IPS-NIHi7 (cell line): Measurements from ENCODE around the gene HSPB7.
"Not testable (repeated sequence)": the region's sequence is repeated elsewhere in the genome, so short reads cannot be mapped to it uniquely, and the experiment has no call there.

Experiments
- DNase-seq: peaks from one replicate; pipeline ENCODE4 v3.0.0; 2012; ENCODE audit warnings: mixed read lengths; ENCODE audit errors: extremely low spot score

HSPB7 gene

GRCh38 chr1:16017461-16018303 lies at the start of gene HSPB7:
HSPB7 (minus strand) TSS chr1:16018043; CDS start chr1:16017963, 80 bp downstream.
- peak; percentile 74 for DNase-seq

GRCh38 chr1:16067127-16067768 lies 49.4 kb upstream of the HSPB7 start:
- DNase-seq: no peak

GRCh38 chr1:16066245-16066644 lies 48.4 kb upstream of the HSPB7 start:
- no peak for DNase-seq

- no peak for DNase-seq
Measured at GRCh38 chr1:16065269-16065576, 47.4 kb upstream of the HSPB7 start.

- no peak for DNase-seq
Measured at GRCh38 chr1:16064536-16065268, 46.9 kb upstream of the HSPB7 start.

- no peak for DNase-seq
Measured at GRCh38 chr1:16063921-16064320, 46.1 kb upstream of the HSPB7 start.

- no peak for DNase-seq
Measured at GRCh38 chr1:16063226-16063829, 45.5 kb upstream of the HSPB7 start.

GRCh38 chr1:16062687-16063075 lies 44.8 kb upstream of the HSPB7 start:
- not testable (repeated sequence) for DNase-seq

- DNase-seq: not testable (repeated sequence)
Measured at GRCh38 chr1:16061989-16062686, 44.3 kb upstream of the HSPB7 start.

- no peak for DNase-seq
Measured at GRCh38 chr1:16061266-16061665, 43.4 kb upstream of the HSPB7 start.

- not testable (repeated sequence) for DNase-seq
Measured at GRCh38 chr1:16058394-16059120, 40.7 kb upstream of the HSPB7 start.

- not testable (repeated sequence) for DNase-seq
Measured at GRCh38 chr1:16057314-16057915, 39.6 kb upstream of the HSPB7 start.

GRCh38 chr1:16056521-16056912 lies 38.7 kb upstream of the HSPB7 start:
- not testable (repeated sequence) for DNase-seq

GRCh38 chr1:16055613-16056520 lies 38.0 kb upstream of the HSPB7 start:
- peak; percentile 98 for DNase-seq

- no peak for DNase-seq
Measured at GRCh38 chr1:16054598-16055540, 37.0 kb upstream of the HSPB7 start.

- DNase-seq: no peak
Measured at GRCh38 chr1:16053781-16054502, 36.1 kb upstream of the HSPB7 start.

- not testable (repeated sequence) for DNase-seq
Measured at GRCh38 chr1:16051949-16052348, 34.1 kb upstream of the HSPB7 start.

- DNase-seq: no peak
Measured at GRCh38 chr1:16051039-16051438, 33.2 kb upstream of the HSPB7 start.
